ENCODE results near the gene SHFL. TPM values are rescaled to one million over a fixed set of nuclear protein-coding genes. Genes with fewer than 3 reads are reported as not detected.

Gene SHFL
- 18.4 and 22.4 TPM in 2 replicates for total RNA-seq

GRCh38 chr19:10085641-10086590 lies at the start of gene SHFL:
TSS of gene SHFL (plus strand) at chr19:10086317. CDS start at chr19:10086428, 111 bp downstream.

GRCh38 chr19:10106100-10106936 lies 20.2 kb downstream of the SHFL start, which contains the start of gene PPAN:
TSS of gene PPAN (plus strand) at chr19:10106362. CDS start at chr19:10106395, 33 bp downstream.

DNA sequence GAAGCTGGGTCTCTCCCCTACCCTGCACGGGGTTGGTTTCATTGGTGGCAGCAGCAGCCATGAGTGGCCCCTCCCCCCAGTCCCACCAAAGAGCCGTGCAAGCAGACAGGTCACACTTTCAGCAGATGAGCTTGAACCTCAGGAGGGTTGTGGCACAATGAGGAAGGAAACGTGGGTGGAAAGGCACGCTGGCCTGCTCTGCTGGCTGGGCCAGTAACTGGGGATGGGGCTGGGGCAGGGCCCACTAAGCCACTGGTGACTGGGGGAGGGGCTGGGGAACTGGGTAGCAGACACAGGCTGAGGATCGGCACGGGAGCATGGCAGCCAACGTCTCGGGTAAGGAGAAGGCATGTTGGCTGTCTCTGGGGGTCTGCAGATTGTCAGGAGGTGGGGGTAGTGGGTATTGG lies 25.3 kb downstream of the SHFL start, which contains the start of gene P2RY11:
TSS of gene P2RY11 (plus strand) at position 289 of the 407 bp plus-strand sequence. CDS start at position 318, 29 bp downstream.

Other genes starting within 250 kb of the SHFL start
- 0.19 and 1.3 TPM in 2 replicates for gene OLFM2, start 149.8 kb upstream of the SHFL start, total RNA-seq
- 3.5 and 6.3 TPM in 2 replicates for gene COL5A3, start 75.8 kb upstream of the SHFL start, total RNA-seq
- not detected in 2 replicates for gene RDH8, start 72.8 kb upstream of the SHFL start, total RNA-seq
- gene ANGPTL6, start 16.4 kb downstream of the SHFL start, total RNA-seq, result 0.13 and 0.25 TPM in 2 replicates
- gene PPAN, start 20.0 kb downstream of the SHFL start, total RNA-seq, result 17.3 and 26.7 TPM in 2 replicates
- 1.2 and 1.3 TPM in 2 replicates for gene P2RY11, start 25.4 kb downstream of the SHFL start, total RNA-seq
- 294 and 341 TPM in 2 replicates for gene EIF3G, start 33.6 kb downstream of the SHFL start, total RNA-seq
- 39.1 and 39.9 TPM in 2 replicates for gene DNMT1, start 108.6 kb downstream of the SHFL start, total RNA-seq
- gene S1PR2, start 145.0 kb downstream of the SHFL start, total RNA-seq, result 9.1 and 9.4 TPM in 2 replicates
- gene MRPL4, start 165.9 kb downstream of the SHFL start, total RNA-seq, result 13.9 and 15.7 TPM in 2 replicates
- gene ICAM1, start 184.8 kb downstream of the SHFL start, total RNA-seq, result 1.3 and 4.9 TPM in 2 replicates
- 0.13 and 0.62 TPM in 2 replicates for gene ICAM4, start 200.6 kb downstream of the SHFL start, total RNA-seq
- gene ICAM5, start 203.6 kb downstream of the SHFL start, total RNA-seq, result 0.26 and 0.56 TPM in 2 replicates
- gene ZGLP1, start 223.5 kb downstream of the SHFL start, total RNA-seq, result 0.12 and 0.13 TPM in 2 replicates
- 19.3 and 19.7 TPM in 2 replicates for gene FDX2, start 229.7 kb downstream of the SHFL start, total RNA-seq
- gene RAVER1, start 247.2 kb downstream of the SHFL start, total RNA-seq, result 5.5 and 5.7 TPM in 2 replicates